Tibial nerve (tissue), 4 donors: ENCODE data around the gene CASQ2. TPM values are rescaled to one million over a fixed set of nuclear protein-coding genes. Genes with fewer than 3 reads are reported as not detected.

ENCODE experiments used
- DNase-seq, 2 donors: peaks; one replicate each; pipeline ENCODE4 v3.0.0-alpha.2; 2019; ENCODE audit warnings: low spot score in 2 of 2
- H3K27ac ChIP-seq, 4 donors: fragments of 200-600 bp; sonication (generic) in 3 of 4; one replicate each; pipeline ENCODE4 v1.5.1; 2017 to 2019; ENCODE audit warnings: mild to moderate bottlenecking in 1 of 4
- H3K27me3 ChIP-seq, 2 donors: fragments of 200-600 bp; sonication (generic) in 1 of 2; one replicate each; pipeline versions ENCODE4 v1.5.1 to v1.6.0; 2017 to 2019
- H3K36me3 ChIP-seq, 3 donors: fragments of 200-600 bp; sonication (generic); one replicate each; pipeline ENCODE4 v1.5.1; 2018 to 2019
- H3K4me1 ChIP-seq, 4 donors: fragments of 200-600 bp; sonication (generic) in 3 of 4; one replicate each; pipeline ENCODE4 v1.5.1; 2017 to 2019
- H3K4me3 ChIP-seq, 4 donors: fragments of 200-600 bp; sonication (generic) in 3 of 4; one replicate each; pipeline ENCODE4 v1.5.1; 2017 to 2019; ENCODE audit warnings: mild to moderate bottlenecking in 1 of 4, moderate library complexity in 1 of 4
- H3K9me3 ChIP-seq, 4 donors: fragments of 200-600 bp; sonication (generic) in 3 of 4; one replicate each; pipeline ENCODE4 v1.5.1; 2017 to 2019
- CTCF ChIP-seq, 5 experiments: fragments of 200-600 bp in 3 of 5; fragments of 450-650 bp in 2 of 5; sonication (generic) in 3 of 5; IDR thresholded peaks; one replicate each; pipeline ENCODE4 v1.5.1; 2016 to 2019; ENCODE audit warnings: antibody characterized with exemption in 5 of 5, mild to moderate bottlenecking in 3 of 5, moderate library complexity in 2 of 5
- EP300 ChIP-seq, 2 donors: sonication (generic); formaldehyde crosslinking; IDR thresholded peaks; one replicate each; pipeline ENCODE4 v1.6.1; 2017; ENCODE audit warnings: antibody characterized with exemption in 2 of 2, mild to moderate bottlenecking in 1 of 2
- POLR2A ChIP-seq, 2 donors: fragments of 450-650 bp; IDR thresholded peaks; one replicate each; pipeline ENCODE4 v1.6.1; 2017; ENCODE audit warnings: antibody characterized with exemption in 2 of 2, mild to moderate bottlenecking in 2 of 2, moderate library complexity in 2 of 2
- WGBS, 2 donors: methylation state at CpG; one replicate each; pipeline ENCODE4 v1.1.5; 2018; 5-methylcytosine and 5-hydroxymethylcytosine counted together
- total RNA-seq, 4 donors: library from RNA; depleted of rRNA; stranded (reverse); fragments of >200 nt; gene quantifications; one replicate each; pipeline ENCODE4 v1.1.0, GENCODE V29; 2016

CASQ2 gene
- total RNA-seq, 4 donors from 2014 or later = 3.6 to 7.3 (median 5.8) TPM

- TF ChIP-seq EP300 (IDR thresholded peaks at IDR 0.05) (no peak), CTCF (IDR thresholded peaks at IDR 0.05) (no peak)
- no peak overlapping the region for H3K27ac ChIP-seq
These were observed 87.8 kb downstream of the CASQ2 start for GRCh38 chr1:115680730-115681111.

GRCh38 chr1:115679141-115679611, 89.3 kb downstream of the CASQ2 start:
- DNase-seq = peak; percentile 14 to 21
- H3K4me1 ChIP-seq = peaks cover 0 to 19% (median 0%) of the 10 kb centered on the region in 4 donors
- H3K4me3 ChIP-seq = no peak overlapping the region
- 44 to 48% methylated on average over 8 of the region's 8 CpGs for WGBS, 2 donors
- no peaks in the 10 kb centered on the region for H3K27me3 ChIP-seq
- peak overlapping the region in 3 of 4 donors; percentile 45 to 69 (median 67) for H3K27ac ChIP-seq
- TF ChIP-seq CTCF (IDR thresholded peaks at IDR 0.05) (no peak), POLR2A (IDR thresholded peaks at IDR 0.05) (no peak), EP300 (IDR thresholded peaks at IDR 0.05) (no peak)
- peaks cover 0 to 18% (median 0%) of the 10 kb centered on the region in 3 donors for H3K36me3 ChIP-seq
- no peaks in the 10 kb centered on the region for H3K9me3 ChIP-seq

More at GRCh38 chr1:115680730-115681111, 87.8 kb downstream of the CASQ2 start:
- H3K4me1 ChIP-seq = peaks cover 0 to 19% (median 0%) of the 10 kb centered on the region in 4 donors
- no peaks in the 10 kb centered on the region for H3K9me3 ChIP-seq
- H3K27me3 ChIP-seq = no peaks in the 10 kb centered on the region
- peaks cover 0 to 34% (median 0%) of the 10 kb centered on the region in 3 donors for H3K36me3 ChIP-seq
- H3K4me3 ChIP-seq = no peak overlapping the region
- WGBS, 2 donors = 93 to 95% methylated on average over 5 of the region's 5 CpGs
- no peak for DNase-seq

GRCh38 chr1:115678141-115678540, 90.4 kb downstream of the CASQ2 start:
- Histone ChIP-seq H3K36me3 (peaks cover 0 to 8% (median 0%) of the 10 kb centered on the region in 3 donors), H3K27ac (peak overlapping the region in 1 of 4 donors; percentile 31), H3K9me3 (no peaks in the 10 kb centered on the region), H3K27me3 (no peaks in the 10 kb centered on the region), H3K4me1 (peaks cover 0 to 19% (median 0%) of the 10 kb centered on the region in 4 donors), H3K4me3 (no peak overlapping the region)
- DNase-seq = no peak
- TF ChIP-seq EP300 (IDR thresholded peaks at IDR 0.05) (no peak), CTCF (IDR thresholded peaks at IDR 0.05) (no peak), POLR2A (IDR thresholded peaks at IDR 0.05) (no peak)
- WGBS, 2 donors = 78 to 85% methylated on average over 5 of the region's 5 CpGs

- H3K27ac ChIP-seq = no peak overlapping the region
- 100% methylated on average over 1 of the region's 1 CpG for WGBS, 2 donors
These were observed 90.9 kb downstream of the CASQ2 start for GRCh38 chr1:115677565-115677964.

More at GRCh38 chr1:115677565-115677964, 90.9 kb downstream of the CASQ2 start:
- H3K27me3 ChIP-seq = no peaks in the 10 kb centered on the region
- TF ChIP-seq EP300 (IDR thresholded peaks at IDR 0.05) = no peak
- no peak for TF ChIP-seq POLR2A (IDR thresholded peaks at IDR 0.05)
- TF ChIP-seq CTCF (IDR thresholded peaks at IDR 0.05) = no peak
- H3K4me3 ChIP-seq = no peak overlapping the region
- peaks cover 0 to 19% (median 0%) of the 10 kb centered on the region in 4 donors for H3K4me1 ChIP-seq
- no peak for DNase-seq
- no peaks in the 10 kb centered on the region for H3K9me3 ChIP-seq
- H3K36me3 ChIP-seq = peaks cover 0 to 7% (median 0%) of the 10 kb centered on the region in 3 donors
